ENCODE results near the gene MTHFD2. TPM values are rescaled to one million over a fixed set of nuclear protein-coding genes. Genes with fewer than 3 reads are reported as not detected.

Gene MTHFD2
- total and polyA plus RNA-seq, 2 donors (not counting 1 experiment from before 2014, with no cell fraction given): 9.5 to 18.0 TPM

- Mint-ChIP-seq H3K9me3 (ENCODE audit: insufficient read depth) (no peaks in the 10 kb centered on the region), H3K27ac (no peak overlapping the region), H3K4me3 (no peak overlapping the region), H3K4me1 (peaks cover 2% of the 10 kb centered on the region), H3K27me3 (no peaks in the 10 kb centered on the region)
- Histone ChIP-seq H3K4me2 (replicated peaks; ENCODE audit: low read depth, low read length, poor library complexity, severe bottlenecking) (no peak overlapping the region), H2AFZ (ENCODE audit: insufficient read depth, low read depth, low read length, poor library complexity, severe bottlenecking) (no peak overlapping the region), H3K79me2 (ENCODE audit: control insufficient read depth, insufficient read depth, low read length) (no peaks in the 10 kb centered on the region), H3K27me3 (replicated peaks in 1 of 4; ENCODE audit: control extremely low read depth in 1 of 4, control insufficient read depth in 3 of 4, insufficient read depth in 4 of 4, low read length in 3 of 4) (no peaks in the 10 kb centered on the region), H3K27ac (ENCODE audit: low read length in 2 of 2) (no peak overlapping the region), H4K20me1 (ENCODE audit: control insufficient read depth, insufficient read depth, low read length, poor library complexity, severe bottlenecking) (no peaks in the 10 kb centered on the region), H3K4me1 (ENCODE audit: control insufficient read depth in 2 of 2, insufficient read depth in 2 of 2, low read length in 2 of 2) (no peaks in the 10 kb centered on the region), H3K9ac (ENCODE audit: low read length) (no peak overlapping the region), H3K4me3 (ENCODE audit: control extremely low read depth in 1 of 5, extremely low read depth in 1 of 5, insufficient read depth in 1 of 5, low read depth in 2 of 5, low read length in 4 of 5) (no peak overlapping the region), H3K9me3 (ENCODE audit: control extremely low read depth in 1 of 3, control insufficient read depth in 2 of 3, insufficient read depth in 1 of 3, low read length in 2 of 3) (no peaks in the 10 kb centered on the region), H3K36me3 (replicated peaks in 1 of 2; ENCODE audit: control extremely low read depth in 1 of 2, control insufficient read depth in 1 of 2, extremely low read depth in 1 of 2, insufficient read depth in 2 of 2, low read length in 1 of 2) (no peaks in the 10 kb centered on the region)
- ChIA-PET POLR2A (no interaction called here), CTCF (interaction anchor here (0.7 kb wide), 1 partner anchor 13 kb away, joined by 3 read pairs; no protein-coding TSS in a partner anchor)
- intact Hi-C loops (cut with micrococcal nuclease): no loop called here
- no CpG with 5 or more reads among the region's 1 CpG for WGBS (ENCODE audit: insufficient coverage)
- TF ChIP-seq CTCF (IDR thresholded peaks at IDR 0.05) (no peak), EZH2 (IDR thresholded peaks at IDR 0.05; ENCODE audit: borderline replicate concordance, insufficient read depth, low read depth, low read length, poor library complexity, severe bottlenecking) (no peak)
- ATAC-seq (ENCODE audit: low read depth): no peak
- no peak for DNase-seq
These were observed 65.9 kb downstream of the MTHFD2 start for GRCh38 chr2:74264281-74264680.

- intact Hi-C loops (cut with micrococcal nuclease): no loop called here
- DNase-seq: peak; percentile 29
- Histone ChIP-seq H3K4me1 (ENCODE audit: control insufficient read depth in 2 of 2, insufficient read depth in 2 of 2, low read length in 2 of 2) (no peaks in the 10 kb centered on the region), H4K20me1 (ENCODE audit: control insufficient read depth, insufficient read depth, low read length, poor library complexity, severe bottlenecking) (no peaks in the 10 kb centered on the region), H2AFZ (ENCODE audit: insufficient read depth, low read depth, low read length, poor library complexity, severe bottlenecking) (no peak overlapping the region), H3K9me3 (ENCODE audit: control extremely low read depth in 1 of 3, control insufficient read depth in 2 of 3, insufficient read depth in 1 of 3, low read length in 2 of 3) (no peaks in the 10 kb centered on the region), H3K4me2 (replicated peaks; ENCODE audit: low read depth, low read length, poor library complexity, severe bottlenecking) (no peak overlapping the region), H3K79me2 (ENCODE audit: control insufficient read depth, insufficient read depth, low read length) (no peaks in the 10 kb centered on the region), H3K36me3 (replicated peaks in 1 of 2; ENCODE audit: control extremely low read depth in 1 of 2, control insufficient read depth in 1 of 2, extremely low read depth in 1 of 2, insufficient read depth in 2 of 2, low read length in 1 of 2) (no peaks in the 10 kb centered on the region), H3K27me3 (replicated peaks in 1 of 4; ENCODE audit: control extremely low read depth in 1 of 4, control insufficient read depth in 3 of 4, insufficient read depth in 4 of 4, low read length in 3 of 4) (no peaks in the 10 kb centered on the region), H3K9ac (ENCODE audit: low read length) (no peak overlapping the region), H3K27ac (ENCODE audit: low read length in 2 of 2) (no peak overlapping the region), H3K4me3 (ENCODE audit: control extremely low read depth in 1 of 5, extremely low read depth in 1 of 5, insufficient read depth in 1 of 5, low read depth in 2 of 5, low read length in 4 of 5) (no peak overlapping the region)
- Mint-ChIP-seq H3K4me1 (peaks cover 2% of the 10 kb centered on the region), H3K4me3 (no peak overlapping the region), H3K9me3 (ENCODE audit: insufficient read depth) (no peaks in the 10 kb centered on the region), H3K27me3 (no peaks in the 10 kb centered on the region), H3K27ac (no peak overlapping the region)
- ChIA-PET POLR2A (no interaction called here), CTCF (interaction anchor here (1.7 kb wide), 1 partner anchor 68 kb away, joined by 11 read pairs; no protein-coding TSS in a partner anchor)
- TF ChIP-seq CTCF (IDR thresholded peaks at IDR 0.05): no peak
- TF ChIP-seq EZH2 (IDR thresholded peaks at IDR 0.05; ENCODE audit: borderline replicate concordance, insufficient read depth, low read depth, low read length, poor library complexity, severe bottlenecking): no peak
- ATAC-seq (ENCODE audit: low read depth): no peak
- whole genome bisulfite sequencing (ENCODE audit: insufficient coverage): no CpG with 5 or more reads among the region's 4 CpGs
These were observed 68.7 kb downstream of the MTHFD2 start for GRCh38 chr2:74267068-74267467.

Other genes with a start within 250 kb of the MTHFD2 start
- 43.9 and 44.3 TPM in 2 replicates for gene TET3, start 213.7 kb upstream of the MTHFD2 start, total RNA-seq
- 4.7 and 8.2 TPM in 2 replicates for gene TET3, start 213.7 kb upstream of the MTHFD2 start, polyA plus RNA-seq
- gene BOLA3, start 50.7 kb upstream of the MTHFD2 start, total RNA-seq: 6.5 and 7.5 TPM in 2 replicates
- 8.2 and 8.5 TPM in 2 replicates for gene BOLA3, start 50.7 kb upstream of the MTHFD2 start, polyA plus RNA-seq
- 219 and 227 TPM in 2 replicates for gene MOB1A, start 19.7 kb upstream of the MTHFD2 start, total RNA-seq
- gene MOB1A, start 19.7 kb upstream of the MTHFD2 start, polyA plus RNA-seq: 43.3 and 58.6 TPM in 2 replicates
- gene SLC4A5, start 144.8 kb downstream of the MTHFD2 start, total RNA-seq: 9.7 and 12.3 TPM in 2 replicates
- gene SLC4A5, start 144.8 kb downstream of the MTHFD2 start, polyA plus RNA-seq: 2.7 and 3.3 TPM in 2 replicates
- 134 and 143 TPM in 2 replicates for gene DCTN1, start 181.7 kb downstream of the MTHFD2 start, total RNA-seq
- gene DCTN1, start 181.7 kb downstream of the MTHFD2 start, polyA plus RNA-seq: 45.6 and 46.7 TPM in 2 replicates
- gene C2orf81, start 223.0 kb downstream of the MTHFD2 start, total RNA-seq: 8.6 and 9.1 TPM in 2 replicates
- gene C2orf81, start 223.0 kb downstream of the MTHFD2 start, polyA plus RNA-seq: 2.5 and 5.4 TPM in 2 replicates
- gene WDR54, start 223.1 kb downstream of the MTHFD2 start, total RNA-seq: 39.0 and 42.2 TPM in 2 replicates
- 36.5 and 52.8 TPM in 2 replicates for gene WDR54, start 223.1 kb downstream of the MTHFD2 start, polyA plus RNA-seq
- gene RTKN, start 243.3 kb downstream of the MTHFD2 start, total RNA-seq: 10.5 and 12.2 TPM in 2 replicates
- gene RTKN, start 243.3 kb downstream of the MTHFD2 start, polyA plus RNA-seq: 5.1 TPM in 2 replicates